Lower lobe of right lung (tissue), 2 donors: ENCODE results near the gene SARDH. TPM values are rescaled to one million over a fixed set of nuclear protein-coding genes. Genes with fewer than 3 reads are reported as not detected.
A peak's percentile ranks its signal among the peaks of the same experiment; 100 is the strongest.

Experiments
- ATAC-seq, 2 donors: fragments of 200-7000 bp; cut with Tn5 transposase; one replicate each; pipeline ENCODE4 v1.9.1; 2020 to 2022; ENCODE audit warnings: mild to moderate bottlenecking in 2 of 2, moderate library complexity in 2 of 2
- DNase-seq: peaks from one replicate; pipeline ENCODE4 v3.0.0-alpha.2; 2020
- H3K27ac ChIP-seq: fragments of 200-600 bp; one replicate; pipeline ENCODE4 v1.8.0; 2022
- H3K27me3 ChIP-seq: fragments of 200-600 bp; one replicate; pipeline ENCODE4 v1.8.0; 2022; ENCODE audit warnings: low read depth
- H3K36me3 ChIP-seq: fragments of 200-600 bp; one replicate; pipeline ENCODE4 v1.8.0; 2022; ENCODE audit warnings: mild to moderate bottlenecking
- H3K4me1 ChIP-seq: fragments of 200-600 bp; one replicate; pipeline ENCODE4 v1.8.0; 2022
- H3K4me3 ChIP-seq: fragments of 200-600 bp; one replicate; pipeline ENCODE4 v1.8.0; 2022; ENCODE audit warnings: mild to moderate bottlenecking
- H3K9me3 ChIP-seq: fragments of 200-600 bp; one replicate; pipeline ENCODE4 v1.8.0; 2022
- CTCF ChIP-seq: fragments of 200-600 bp; IDR thresholded peaks from one replicate; pipeline ENCODE4 v1.8.0; 2022; ENCODE audit warnings: antibody characterized with exemption, mild to moderate bottlenecking
- intact Hi-C: fragments of 100-400 bp; cut with DNase I; formaldehyde crosslinking; loops from one replicate; pipeline ENCODE4 v1.11.0; 2022
- total RNA-seq: library from RNA; stranded (reverse); fragmentation: NEBNext Ultra II Directional; extraction: Animal tissue kit (Norgen Biotek cat#: 25700); gene quantifications from one replicate; pipeline ENCODE4 v1.2.1, GENCODE V29; 2021
- donor health status: DM: no; HTN: yes; CAD: no; lungs with severe emphysema.

The SARDH gene
- total RNA-seq, 1 donor from 2014 or later, result 3.4 TPM

GRCh38 chr9:133619791-133620190 lies 118.4 kb downstream of the SARDH start:
- Histone ChIP-seq H3K9me3 (no peaks in the 10 kb centered on the region), H3K27ac (no peak overlapping the region), H3K4me3 (no peak overlapping the region), H3K27me3 (peaks cover 29% of the 10 kb centered on the region), H3K36me3 (no peaks in the 10 kb centered on the region), H3K4me1 (peaks cover 7% of the 10 kb centered on the region)
- intact Hi-C loops, result no loop called here
- TF ChIP-seq CTCF, result no peak
- DNase-seq (no peak), ATAC-seq (peak in 1 of 2 donors; percentile 33)

- TF ChIP-seq CTCF, result no peak
- no peaks in the 10 kb centered on the region for H3K36me3 ChIP-seq
- peaks cover 7% of the 10 kb centered on the region for H3K4me1 ChIP-seq
- ATAC-seq, result no peak
- DNase-seq, result no peak
- no peak overlapping the region for H3K27ac ChIP-seq
- H3K9me3 ChIP-seq, result no peaks in the 10 kb centered on the region
- intact Hi-C loops, result no loop called here
- H3K4me3 ChIP-seq, result no peak overlapping the region
- H3K27me3 ChIP-seq, result peaks cover 40% of the 10 kb centered on the region
These were observed 119.4 kb downstream of the SARDH start for GRCh38 chr9:133618726-133619125.

- peaks cover 45% of the 10 kb centered on the region for H3K27me3 ChIP-seq
- no peak overlapping the region for H3K27ac ChIP-seq
- DNase-seq, result no peak
- TF ChIP-seq CTCF, result no peak
- no peak overlapping the region for H3K4me3 ChIP-seq
- no peak for ATAC-seq
- no peaks in the 10 kb centered on the region for H3K9me3 ChIP-seq
- H3K4me1 ChIP-seq, result peaks cover 7% of the 10 kb centered on the region
- intact Hi-C loops, result no loop called here
- H3K36me3 ChIP-seq, result no peaks in the 10 kb centered on the region
These were observed 121.3 kb downstream of the SARDH start for GRCh38 chr9:133616643-133617405.

- TF ChIP-seq CTCF, result no peak
- no peaks in the 10 kb centered on the region for H3K9me3 ChIP-seq
- DNase-seq, result no peak
- no peak overlapping the region for H3K4me3 ChIP-seq
- intact Hi-C loops, result no loop called here
- H3K27ac ChIP-seq, result no peak overlapping the region
- peaks cover 7% of the 10 kb centered on the region for H3K4me1 ChIP-seq
- no peaks in the 10 kb centered on the region for H3K36me3 ChIP-seq
- ATAC-seq, result no peak
- peaks cover 53% of the 10 kb centered on the region for H3K27me3 ChIP-seq
These were observed 122.5 kb downstream of the SARDH start for GRCh38 chr9:133615606-133616188.

- Histone ChIP-seq H3K4me1 (peaks cover 7% of the 10 kb centered on the region), H3K27ac (no peak overlapping the region), H3K4me3 (no peak overlapping the region), H3K9me3 (no peaks in the 10 kb centered on the region), H3K27me3 (peaks cover 58% of the 10 kb centered on the region), H3K36me3 (no peaks in the 10 kb centered on the region)
- intact Hi-C loops, result no loop called here
- TF ChIP-seq CTCF, result no peak
- no peak for DNase-seq
- no peak for ATAC-seq
These were observed 123.0 kb downstream of the SARDH start for GRCh38 chr9:133615186-133615585.
